Neural crest cell (in vitro differentiated cells): Measurements from ENCODE around the gene ZCCHC18. TPM values are rescaled to one million over a fixed set of nuclear protein-coding genes. Genes with fewer than 3 reads are reported as not detected.

Source experiments
- DNase-seq: peaks from one replicate; pipeline ENCODE4 v3.0.0; 2021; ENCODE audit warnings: low read depth, mixed read lengths, low spot score
- H3K27ac Mint-ChIP-seq: one replicate; pipeline ENCODE4 v1.8.0; 2021; ENCODE audit warnings: mild to moderate bottlenecking, mixed read lengths; ENCODE audit not compliant: unreplicated experiment
- H3K27me3 Mint-ChIP-seq: 2 replicates; pipeline ENCODE4 v1.8.0; 2021; ENCODE audit warnings: low read depth, mild to moderate bottlenecking, mixed read lengths
- H3K36me3 Mint-ChIP-seq: 2 replicates; pipeline ENCODE4 v1.8.0; 2021; ENCODE audit warnings: low read depth, mild to moderate bottlenecking, mixed read lengths
- H3K4me1 Mint-ChIP-seq: 2 replicates; pipeline ENCODE4 v1.8.0; 2021; ENCODE audit warnings: mixed read lengths
- H3K4me3 Mint-ChIP-seq: one replicate; pipeline ENCODE4 v1.8.0; 2021; ENCODE audit warnings: mild to moderate bottlenecking, mixed read lengths
- H3K9me3 Mint-ChIP-seq: 2 replicates; pipeline ENCODE4 v1.8.0; 2021; ENCODE audit warnings: mixed read lengths
- CTCF ChIP-seq: fragments of 200-600 bp; sonication (generic); conservative IDR thresholded peaks from 2 replicates; pipeline ENCODE4 v1.5.0; 2021; ENCODE audit warnings: antibody characterized with exemption, mild to moderate bottlenecking
- total RNA-seq: library from RNA; stranded (reverse); gene quantifications from 2 replicates; pipeline ENCODE4 v1.2.1, GENCODE V29; 2021

ZCCHC18 gene
- total RNA-seq, 1 donor from 2014 or later, result 8.7 TPM

GRCh38 chrX:104135677-104136076 lies 23.4 kb downstream of the ZCCHC18 start:
- DNase-seq, result no peak
- no peak overlapping the region for H3K4me3 Mint-ChIP-seq
- no peaks in the 10 kb centered on the region for H3K4me1 Mint-ChIP-seq
- no peak for TF ChIP-seq CTCF
- H3K9me3 Mint-ChIP-seq, result no peaks in the 10 kb centered on the region
- peaks cover under 1% of the 10 kb centered on the region for H3K36me3 Mint-ChIP-seq
- H3K27me3 Mint-ChIP-seq, result no peaks in the 10 kb centered on the region
- peak overlapping the region; percentile 87 for H3K27ac Mint-ChIP-seq

GRCh38 chrX:104136241-104137019 lies 24.1 kb downstream of the ZCCHC18 start:
- TF ChIP-seq CTCF, result peak; percentile 80
- H3K4me3 Mint-ChIP-seq, result peak overlapping the region; percentile 55
- no peaks in the 10 kb centered on the region for H3K36me3 Mint-ChIP-seq
- no peaks in the 10 kb centered on the region for H3K4me1 Mint-ChIP-seq
- no peaks in the 10 kb centered on the region for H3K27me3 Mint-ChIP-seq
- peak; percentile 70 for DNase-seq
- no peak overlapping the region for H3K27ac Mint-ChIP-seq
- no peaks in the 10 kb centered on the region for H3K9me3 Mint-ChIP-seq

- no peak for DNase-seq
- no peaks in the 10 kb centered on the region for H3K9me3 Mint-ChIP-seq
- no peak for TF ChIP-seq CTCF
- H3K4me3 Mint-ChIP-seq, result no peak overlapping the region
- H3K4me1 Mint-ChIP-seq, result no peaks in the 10 kb centered on the region
- H3K36me3 Mint-ChIP-seq, result no peaks in the 10 kb centered on the region
- H3K27me3 Mint-ChIP-seq, result no peaks in the 10 kb centered on the region
- no peak overlapping the region for H3K27ac Mint-ChIP-seq
Observed at GRCh38 chrX:104137496-104137895, 25.2 kb downstream of the ZCCHC18 start.

- H3K4me1 Mint-ChIP-seq, result no peaks in the 10 kb centered on the region
Observed at GRCh38 chrX:104141087-104141760, 28.9 kb downstream of the ZCCHC18 start.

GRCh38 chrX:104151037-104151436 lies 38.7 kb downstream of the ZCCHC18 start:
- Mint-ChIP-seq H3K4me1 (peaks cover under 1% of the 10 kb centered on the region), H3K27me3 (no peaks in the 10 kb centered on the region), H3K4me3 (no peak overlapping the region), H3K27ac (no peak overlapping the region), H3K9me3 (no peaks in the 10 kb centered on the region), H3K36me3 (peaks cover 2% of the 10 kb centered on the region)
- TF ChIP-seq CTCF, result no peak
- no peak for DNase-seq

More at GRCh38 chrX:104141087-104141760, 28.9 kb downstream of the ZCCHC18 start:
- Mint-ChIP-seq H3K27ac (no peak overlapping the region), H3K27me3 (no peaks in the 10 kb centered on the region), H3K9me3 (peaks cover 2% of the 10 kb centered on the region), H3K36me3 (no peaks in the 10 kb centered on the region), H3K4me3 (no peak overlapping the region)
- DNase-seq, result no peak
- TF ChIP-seq CTCF, result no peak
